HG02970 (cell line): ENCODE measurements around the gene BABAM2.

Experiments
- ATAC-seq: cut with Tn5 transposase; IDR thresholded peaks from one replicate; pipeline ENCODE4 v1.9.1; 2021; ENCODE audit warnings: mild to moderate bottlenecking, moderate library complexity, moderate number of reproducible peaks; ENCODE audit not compliant: unreplicated experiment, low FRiP score

Gene BABAM2

DNA sequence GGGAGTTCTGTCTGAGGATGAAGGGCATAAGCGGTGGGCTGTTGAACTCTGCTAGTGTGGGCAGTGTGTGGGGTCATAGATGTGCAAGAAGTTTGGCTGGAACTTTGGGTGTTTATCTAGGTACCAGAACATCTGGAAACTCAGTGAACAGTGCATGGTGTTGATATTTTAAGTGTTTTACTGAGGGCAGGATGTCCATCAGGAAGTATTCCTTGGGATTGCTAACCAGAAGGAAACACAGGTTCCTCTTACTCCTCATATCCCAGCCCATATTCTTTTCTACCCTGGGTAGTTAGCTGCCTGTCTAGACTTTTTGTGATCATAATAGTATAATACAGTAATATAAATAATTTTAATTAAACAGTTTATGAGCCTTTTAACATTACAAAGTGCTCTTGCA lies 15.5 kb downstream of the BABAM2 start:
- no peak for ATAC-seq

DNA sequence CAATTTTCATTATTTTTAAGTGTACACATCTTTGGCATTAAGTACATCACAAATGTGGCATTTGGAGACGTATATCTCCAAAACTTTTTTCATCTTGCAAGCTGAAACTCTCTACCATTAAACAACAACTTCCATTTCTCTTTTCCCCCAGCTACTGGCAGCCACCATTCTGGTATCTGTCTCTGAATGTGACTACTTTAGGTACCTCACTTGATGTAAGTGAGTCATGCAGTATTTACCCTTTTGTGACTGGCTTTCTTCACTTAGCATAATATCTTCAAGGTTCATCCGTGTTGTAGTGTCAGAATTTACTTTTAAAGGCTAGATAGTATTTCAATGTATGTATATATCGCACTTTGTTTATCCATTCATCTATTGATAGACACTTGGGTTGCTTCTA lies 17.0 kb downstream of the BABAM2 start:
- ATAC-seq, result no peak

GRCh38 chr2:27909901-27910300 lies 19.4 kb downstream of the BABAM2 start:
- ATAC-seq, result no peak

GRCh38 chr2:27911458-27912210 lies 21.1 kb downstream of the BABAM2 start:
- no peak for ATAC-seq

GRCh38 chr2:27912512-27912911 lies 22.0 kb downstream of the BABAM2 start:
- ATAC-seq, result no peak

DNA sequence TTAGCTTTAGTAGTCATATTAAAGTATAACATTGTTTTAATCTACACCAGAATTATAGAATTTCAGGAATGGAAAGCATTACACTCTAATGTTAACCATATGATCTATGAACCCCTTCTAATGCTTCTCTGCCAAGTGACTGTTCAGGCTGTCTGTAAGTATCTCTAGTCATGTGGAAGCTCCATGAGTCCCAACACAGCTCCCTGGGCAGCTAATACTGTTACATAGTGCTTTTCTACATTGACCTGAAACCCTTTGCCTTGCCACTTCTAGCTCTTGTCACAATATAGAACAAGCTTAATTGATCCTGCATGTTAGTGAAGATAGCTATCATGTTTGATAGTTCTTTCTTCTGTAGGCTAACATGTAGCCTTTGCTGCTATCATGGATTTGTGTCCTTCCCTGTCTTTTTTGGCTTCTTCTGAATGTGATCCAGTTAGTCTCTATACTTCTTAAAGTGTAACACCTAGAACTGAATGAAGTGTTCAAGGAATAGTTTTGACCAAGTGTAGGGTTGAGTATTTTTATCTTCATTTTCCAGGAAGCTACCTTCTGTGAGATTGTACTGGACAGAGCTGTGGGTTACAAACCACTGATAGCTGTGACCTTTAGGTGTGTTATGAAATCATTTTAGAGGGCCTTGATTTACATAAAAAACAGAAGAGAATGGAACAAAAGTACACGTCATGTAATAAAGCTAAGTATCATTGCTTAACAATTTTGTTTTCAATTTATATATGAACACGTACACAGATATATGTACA lies 23.7 kb downstream of the BABAM2 start:
- ATAC-seq, result no peak

DNA sequence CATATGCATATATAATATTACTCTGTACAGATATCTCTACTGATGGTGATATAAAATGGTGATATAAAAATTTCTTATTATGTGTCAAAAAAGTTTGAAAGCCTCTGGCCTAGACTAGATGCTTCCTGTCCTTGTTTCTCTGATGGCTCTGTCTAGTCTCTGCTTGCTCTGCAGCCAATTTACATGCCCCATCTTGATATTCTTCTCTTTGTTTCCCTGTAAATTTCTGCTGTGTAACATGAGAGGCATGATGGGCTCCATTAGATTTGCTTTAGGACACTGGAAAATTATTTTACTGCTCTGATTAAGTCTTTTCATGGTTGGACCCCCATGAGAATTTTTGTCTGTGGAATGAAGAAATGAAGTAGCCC lies 24.3 kb downstream of the BABAM2 start:
- ATAC-seq, result no peak

- ATAC-seq, result no peak
Observed at GRCh38 chr2:27915191-27915590, 24.7 kb downstream of the BABAM2 start.

DNA sequence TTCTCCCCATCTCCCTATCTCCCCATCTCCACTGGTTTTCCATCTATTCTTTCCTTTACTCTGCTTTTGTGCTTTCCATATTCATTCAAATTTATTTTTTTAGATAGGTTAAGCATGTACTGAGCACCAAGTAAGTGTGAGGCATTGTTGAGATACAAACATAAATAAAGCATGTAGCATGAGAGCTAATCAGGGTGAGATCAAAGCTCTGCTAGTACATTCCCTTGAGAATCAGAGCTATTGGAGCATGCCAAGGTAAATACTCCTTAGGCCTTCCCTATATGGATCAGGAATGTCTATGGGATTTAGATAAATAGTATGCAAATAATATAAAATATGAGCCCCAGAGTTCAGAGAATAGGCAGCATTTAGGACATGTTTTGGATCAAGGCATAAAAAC lies 25.3 kb downstream of the BABAM2 start:
- no peak for ATAC-seq

DNA sequence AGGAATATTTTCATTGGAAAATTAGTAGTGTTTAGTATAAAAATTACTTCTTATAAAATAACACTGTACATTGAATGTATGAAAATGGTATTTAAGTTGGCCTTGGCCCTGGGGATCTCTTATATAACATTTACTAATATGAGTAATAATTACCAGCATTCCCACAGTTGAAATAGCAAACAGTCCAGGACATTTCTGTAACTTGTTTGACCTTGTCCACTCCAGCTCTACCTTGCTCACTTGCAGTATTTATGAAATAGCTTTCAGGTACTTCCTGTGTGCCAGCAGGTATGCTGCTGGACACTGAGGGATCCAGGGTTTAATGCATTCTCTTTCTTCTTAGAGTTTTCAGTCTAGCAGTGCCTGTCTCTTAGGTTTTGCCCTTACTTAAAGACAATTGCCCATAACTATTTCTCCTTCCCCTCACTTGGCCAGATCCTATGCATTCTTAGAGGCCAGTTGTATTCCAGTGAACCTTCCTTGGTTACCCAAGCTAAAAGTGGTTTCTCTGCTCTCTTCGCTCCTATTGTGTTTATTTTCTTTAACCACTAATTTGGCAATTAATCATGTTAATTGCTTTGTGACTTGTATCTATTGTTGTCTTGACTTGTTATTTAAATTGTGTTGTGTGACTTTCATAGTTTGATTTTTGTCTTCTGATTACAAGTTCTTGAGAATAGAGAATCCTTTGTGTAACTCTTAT lies 25.9 kb downstream of the BABAM2 start:
- no peak for ATAC-seq

DNA sequence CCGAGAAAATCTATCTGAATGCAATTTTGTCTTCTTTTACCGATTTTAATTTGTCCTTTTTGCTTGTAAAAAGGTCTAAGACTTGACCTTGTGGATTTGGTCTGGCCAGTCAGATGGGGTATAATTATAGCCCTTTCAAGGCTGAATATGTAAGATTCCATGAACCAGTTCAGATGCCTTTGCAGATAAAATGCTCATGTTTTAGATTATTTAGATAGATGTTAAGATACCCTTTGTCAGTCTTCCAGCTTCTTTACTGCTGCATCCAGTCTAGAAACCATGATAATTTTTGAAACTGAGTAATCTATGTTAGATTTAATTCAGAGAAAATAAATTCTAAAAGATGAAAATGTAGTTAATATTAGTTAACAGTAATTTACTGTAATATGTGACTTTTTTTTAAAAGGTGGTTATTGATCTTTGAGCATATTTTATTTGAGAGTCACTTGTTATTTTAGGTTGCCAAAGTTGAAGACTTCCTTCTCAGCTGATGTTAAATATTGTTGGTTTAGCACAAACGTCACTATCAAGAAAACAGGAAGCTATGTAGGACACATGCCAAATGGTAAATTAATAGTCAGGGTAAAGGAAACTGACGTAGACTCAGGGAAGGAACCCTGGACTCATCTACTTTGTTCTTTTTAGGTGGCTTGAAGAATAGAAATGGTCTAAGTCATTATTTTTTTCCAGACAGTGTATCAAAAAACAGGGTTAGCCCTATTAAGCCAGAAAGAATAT lies 29.8 kb downstream of the BABAM2 start:
- ATAC-seq, result no peak

DNA sequence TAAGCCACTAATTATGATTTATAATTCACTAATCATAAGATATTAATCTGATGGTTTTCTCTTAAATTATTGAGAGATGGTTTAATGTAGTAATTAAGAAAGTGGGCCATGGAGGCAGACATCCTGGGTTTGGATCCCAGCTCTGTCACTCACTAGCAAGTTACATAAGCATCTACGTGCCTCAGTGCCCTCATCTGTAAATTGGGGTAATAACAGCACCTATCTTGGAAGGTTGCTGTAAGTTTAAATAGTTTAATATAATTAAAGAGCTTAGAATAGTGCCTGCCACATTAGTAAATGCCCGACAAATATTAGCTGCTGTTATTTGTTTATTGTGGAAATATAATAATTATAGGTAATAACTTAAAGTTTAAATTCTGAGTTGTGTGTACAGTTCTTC lies 30.9 kb downstream of the BABAM2 start:
- ATAC-seq, result no peak

- ATAC-seq, result no peak
Observed at GRCh38 chr2:27921880-27922547, 31.5 kb downstream of the BABAM2 start.

DNA sequence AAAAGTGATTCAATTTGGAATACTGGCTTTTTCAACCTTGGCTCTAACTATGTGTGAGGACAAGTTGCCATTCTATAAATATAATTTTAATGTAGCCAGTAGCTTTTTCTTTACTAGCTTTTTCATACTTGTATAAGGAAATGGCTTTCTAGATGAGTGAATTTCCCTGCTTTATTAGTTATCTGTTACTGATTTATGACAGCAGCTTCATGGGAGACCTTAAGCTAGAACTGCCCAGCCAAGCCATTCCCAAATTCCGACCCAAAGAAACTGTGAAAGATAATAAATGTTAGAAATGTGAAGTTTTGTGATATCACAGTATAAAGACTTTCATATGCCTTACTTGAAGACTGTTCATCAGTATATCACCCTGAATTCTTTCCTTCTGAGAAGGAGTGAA lies 32.3 kb downstream of the BABAM2 start:
- ATAC-seq, result no peak

- no peak for ATAC-seq
Observed at GRCh38 chr2:27925766-27926472, 35.4 kb downstream of the BABAM2 start.

- ATAC-seq, result no peak
Observed at GRCh38 chr2:27929916-27930486, 39.5 kb downstream of the BABAM2 start.

DNA sequence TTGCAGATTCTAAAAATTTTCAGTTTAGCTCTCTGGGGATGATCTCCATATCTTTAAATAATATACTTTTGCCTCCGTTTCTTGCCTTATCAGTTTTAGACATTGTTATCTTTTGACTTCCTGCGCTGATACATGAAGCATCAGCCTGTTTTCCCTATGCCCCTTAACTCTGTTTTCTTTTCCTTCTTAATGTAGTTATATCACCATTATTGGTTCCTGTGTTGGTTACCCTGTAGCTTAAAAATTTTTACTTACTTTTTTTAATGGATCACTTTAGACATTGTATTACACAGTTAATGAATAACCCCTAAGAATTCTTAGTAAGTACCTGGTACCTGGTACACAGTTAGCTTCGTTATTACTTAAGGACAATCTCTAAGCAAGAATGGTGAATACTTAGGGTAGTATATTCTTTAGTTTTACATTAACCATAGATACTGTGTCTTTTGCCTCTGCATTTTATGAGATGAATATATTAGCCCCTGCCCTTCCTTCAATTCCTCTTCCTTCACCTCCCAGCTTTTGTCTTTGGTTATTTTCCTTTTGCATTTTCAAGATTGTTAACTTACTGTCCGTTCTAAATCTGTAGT lies 40.9 kb downstream of the BABAM2 start:
- no peak for ATAC-seq

GRCh38 chr2:27932396-27932795 lies 41.9 kb downstream of the BABAM2 start:
- no peak for ATAC-seq

- no peak for ATAC-seq
Observed at GRCh38 chr2:27935026-27935425, 44.5 kb downstream of the BABAM2 start.
